GM12873 (cell line): ENCODE data around the gene FHOD3.

ENCODE experiments used
- TF ChIP-seq, protein P1 (sequence below): IDR thresholded peaks from 2 replicates; pipeline ENCODE4 v1.5.1; 2012; ENCODE audit warnings: low read depth, mild to moderate bottlenecking, moderate library complexity, low read length, control low read depth; ENCODE audit not compliant: insufficient read depth; ENCODE audit errors: missing control alignments

FHOD3 gene

DNA sequence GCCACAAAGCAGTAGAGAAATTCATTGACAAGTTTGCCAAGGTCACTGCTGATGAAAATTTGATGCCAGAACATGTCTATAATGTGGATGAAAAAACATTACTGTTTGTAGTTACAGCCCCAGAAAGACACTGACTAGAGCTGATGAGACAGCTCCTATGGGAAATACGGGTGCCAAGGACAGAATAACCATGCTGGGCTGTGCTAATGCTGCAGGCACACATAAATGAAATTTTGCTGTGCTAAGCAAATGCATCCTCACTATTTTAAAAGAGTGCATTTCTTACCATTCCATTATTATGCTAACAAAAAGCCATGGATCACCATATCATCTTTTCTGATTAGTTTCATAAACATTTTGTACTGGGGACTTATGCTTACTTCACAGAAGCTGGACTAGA lies 208.2 kb downstream of the FHOD3 start:
- TF ChIP-seq, protein P1, sequence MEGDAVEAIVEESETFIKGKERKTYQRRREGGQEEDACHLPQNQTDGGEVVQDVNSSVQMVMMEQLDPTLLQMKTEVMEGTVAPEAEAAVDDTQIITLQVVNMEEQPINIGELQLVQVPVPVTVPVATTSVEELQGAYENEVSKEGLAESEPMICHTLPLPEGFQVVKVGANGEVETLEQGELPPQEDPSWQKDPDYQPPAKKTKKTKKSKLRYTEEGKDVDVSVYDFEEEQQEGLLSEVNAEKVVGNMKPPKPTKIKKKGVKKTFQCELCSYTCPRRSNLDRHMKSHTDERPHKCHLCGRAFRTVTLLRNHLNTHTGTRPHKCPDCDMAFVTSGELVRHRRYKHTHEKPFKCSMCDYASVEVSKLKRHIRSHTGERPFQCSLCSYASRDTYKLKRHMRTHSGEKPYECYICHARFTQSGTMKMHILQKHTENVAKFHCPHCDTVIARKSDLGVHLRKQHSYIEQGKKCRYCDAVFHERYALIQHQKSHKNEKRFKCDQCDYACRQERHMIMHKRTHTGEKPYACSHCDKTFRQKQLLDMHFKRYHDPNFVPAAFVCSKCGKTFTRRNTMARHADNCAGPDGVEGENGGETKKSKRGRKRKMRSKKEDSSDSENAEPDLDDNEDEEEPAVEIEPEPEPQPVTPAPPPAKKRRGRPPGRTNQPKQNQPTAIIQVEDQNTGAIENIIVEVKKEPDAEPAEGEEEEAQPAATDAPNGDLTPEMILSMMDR, result no peak

DNA sequence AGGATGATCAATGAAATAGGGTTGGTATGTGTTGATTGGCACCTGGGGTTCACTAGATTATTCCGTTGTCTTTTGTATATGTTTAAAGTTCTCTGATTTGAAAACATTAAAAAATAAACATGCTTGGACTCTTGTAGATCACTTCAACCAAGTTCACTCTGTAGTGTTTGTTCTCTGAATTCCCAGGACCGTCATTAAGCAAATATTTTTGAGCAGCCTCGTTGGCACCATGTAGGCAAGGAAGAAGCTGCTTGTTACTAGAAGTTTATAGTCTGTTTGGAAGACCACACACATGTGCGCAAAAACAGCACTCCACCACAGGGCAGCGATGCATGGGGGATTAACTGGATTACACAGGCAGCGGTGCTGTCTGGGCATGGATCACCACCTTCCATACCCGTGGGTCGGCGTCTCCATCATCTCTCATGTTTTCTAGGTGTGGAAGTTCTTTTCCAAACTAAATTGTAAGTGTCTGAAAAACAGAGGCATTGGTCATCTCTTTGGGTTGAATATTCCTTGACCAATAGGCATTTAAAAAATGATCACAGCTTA lies 212.2 kb downstream of the FHOD3 start:
- TF ChIP-seq, protein P1, result no peak

DNA sequence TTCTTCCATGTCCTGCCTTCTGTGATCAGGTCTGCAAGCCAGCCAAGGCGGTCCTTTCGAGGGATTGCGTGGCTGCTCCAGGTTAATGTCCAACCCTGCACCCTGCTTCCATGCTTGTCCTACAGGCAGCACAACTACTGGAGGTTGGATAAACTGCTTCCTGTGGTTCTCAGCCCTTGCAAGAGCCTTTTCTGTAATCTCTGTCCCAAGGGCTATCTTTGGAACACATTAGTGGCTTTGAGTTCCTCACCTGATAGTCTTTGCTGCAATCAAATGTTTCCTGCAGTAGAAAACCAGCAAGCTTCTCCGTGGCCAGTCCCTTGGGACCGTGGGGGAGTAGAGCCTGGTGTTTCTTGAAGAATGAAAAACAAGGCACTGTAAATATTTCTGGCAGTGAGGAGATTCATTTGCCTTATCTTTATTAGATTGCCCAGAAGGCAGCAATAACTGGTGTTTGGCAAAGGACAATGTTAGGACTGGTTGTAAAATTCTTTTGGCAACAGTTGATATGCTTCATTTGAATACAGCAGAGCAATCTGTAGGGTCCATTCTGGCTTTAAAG lies 214.4 kb downstream of the FHOD3 start:
- TF ChIP-seq, protein P1, result no peak

DNA sequence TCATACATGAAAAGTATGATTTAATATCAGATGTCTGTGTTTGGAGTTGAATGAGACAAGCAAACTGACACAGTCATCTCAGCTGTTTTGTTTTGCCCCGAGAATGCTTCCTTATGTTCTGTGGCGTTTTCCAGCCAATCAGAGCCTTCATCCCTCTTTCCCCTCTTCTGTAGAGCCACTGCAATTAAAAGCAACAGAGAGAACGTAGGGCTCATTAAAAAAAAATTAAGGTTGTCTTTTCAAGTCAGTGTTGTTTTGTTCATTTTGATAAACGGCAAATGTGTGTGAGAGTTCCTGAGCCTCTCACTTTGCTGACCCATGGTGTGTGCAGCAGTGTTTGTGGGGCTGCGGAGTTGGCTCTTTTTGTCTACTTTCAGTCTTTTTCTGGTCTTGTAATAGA lies 216.0 kb downstream of the FHOD3 start:
- TF ChIP-seq, protein P1, result no peak

DNA sequence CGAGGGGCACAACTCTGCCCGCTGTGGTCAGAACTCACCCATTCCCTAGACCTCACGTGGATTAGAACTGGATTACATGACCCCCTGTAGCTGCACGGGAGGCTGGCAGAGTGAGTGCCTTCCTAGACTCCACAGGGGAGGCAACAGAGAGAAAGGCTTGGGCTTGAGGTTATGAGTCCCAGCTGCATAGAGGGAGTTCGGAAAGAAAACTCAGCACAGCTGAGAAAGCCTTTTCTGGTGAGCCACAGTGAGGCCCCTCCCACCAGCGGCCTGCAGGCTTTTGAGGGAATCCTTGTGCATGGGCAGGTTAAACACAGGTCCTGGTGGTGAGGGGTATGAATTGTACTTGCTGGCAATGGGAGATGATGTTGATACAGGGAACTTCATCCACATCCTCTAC lies 217.3 kb downstream of the FHOD3 start:
- TF ChIP-seq, protein P1, result no peak

DNA sequence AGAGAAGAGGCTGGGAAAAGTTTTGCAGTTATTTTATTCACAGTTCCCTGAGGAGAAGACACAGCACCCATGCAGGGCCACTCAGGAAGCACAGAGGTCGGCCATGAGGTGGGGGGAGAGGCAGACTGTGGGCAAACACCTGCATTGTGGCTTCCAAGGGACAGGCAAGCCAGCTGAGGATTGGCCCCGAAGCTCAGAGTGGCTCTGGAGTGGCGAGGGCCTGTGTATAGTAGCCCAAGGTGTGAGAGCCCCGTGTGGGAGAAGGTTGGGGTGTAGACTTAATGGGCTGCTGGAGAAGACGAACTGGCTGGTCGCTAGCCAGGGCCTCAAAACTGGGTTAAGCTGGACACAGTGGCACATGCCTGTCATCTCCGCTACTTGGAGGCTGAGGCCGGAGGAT lies 218.7 kb downstream of the FHOD3 start:
- TF ChIP-seq, protein P1, result no peak

DNA sequence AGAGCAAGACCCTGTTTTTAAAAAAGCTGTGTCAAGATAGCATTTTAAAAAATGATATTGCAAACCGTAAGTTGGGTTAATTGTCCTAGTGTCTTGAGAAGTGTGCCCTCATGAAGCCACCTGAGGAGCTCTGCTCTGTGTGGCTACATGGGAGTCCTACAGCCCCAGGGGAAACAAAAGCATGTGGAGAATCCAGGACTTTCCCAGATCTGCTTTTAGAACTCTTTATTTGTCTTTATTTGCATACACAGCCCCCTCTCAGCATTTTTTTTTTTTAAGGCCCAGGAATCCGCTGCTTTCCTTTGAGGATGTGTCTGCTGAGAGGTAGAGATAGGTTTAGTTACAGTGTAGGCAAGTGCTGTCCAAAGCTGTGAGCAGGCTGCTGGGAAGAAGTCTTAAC lies 219.2 kb downstream of the FHOD3 start:
- TF ChIP-seq, protein P1, result no peak
